ENCODE measurements around the gene ADAMTSL5. TPM values are rescaled to one million over a fixed set of nuclear protein-coding genes. Genes with fewer than 3 reads are reported as not detected.

Gene ADAMTSL5
- total RNA-seq, 2 experiments from 2014 or later, result 0.34 TPM; not detected in 1

- POLR2A ChIA-PET, result no interaction called here
- no peaks in the 10 kb centered on the region for H4K20me1 ChIP-seq (ENCODE audit: insufficient read depth, low read length)
- DNase-seq (ENCODE audit: low spot score), result no peak
- H3K9me3 ChIP-seq (ENCODE audit: low read length), result no peaks in the 10 kb centered on the region
- H3K79me2 ChIP-seq (ENCODE audit: insufficient read depth, low read depth, low read length), result no peaks in the 10 kb centered on the region
- H2AFZ ChIP-seq (ENCODE audit: low read length), result peak within 1 kb of the TSS; percentile 61
- peak within 1 kb of the TSS; percentile 82 for H3K4me2 ChIP-seq (ENCODE audit: low read length)
- H3K9me2 ChIP-seq (ENCODE audit: insufficient read depth, low read length), result no peaks in the 10 kb centered on the region
- H3K27ac ChIP-seq (ENCODE audit: low read depth, low read length, poor library complexity, severe bottlenecking), result peak within 1 kb of the TSS; percentile 34
- CTCF ChIA-PET (ENCODE audit: unreplicated experiment), result interaction anchor here (0.6 kb wide), 1 partner anchor 328 kb away, joined by 4 read pairs; no protein-coding TSS in a partner anchor
- peaks cover 16% of the 10 kb centered on the region for H3K4me1 ChIP-seq (ENCODE audit: insufficient read depth, low read length, poor library complexity, severe bottlenecking)
- TF ChIP-seq CTCF (conservative IDR thresholded peaks at IDR 0.05; ENCODE audit: low read length), result no peak
- no peak for TF ChIP-seq EZH2phosphoT487 (IDR thresholded peaks at IDR 0.05; ENCODE audit: borderline replicate concordance, low read depth, low read length)
- H3K4me3 ChIP-seq (ENCODE audit: low read depth, low read length, poor library complexity, severe bottlenecking), result peak within 1 kb of the TSS; percentile 68
- no TSS peak for BruUV-seq (replicated peaks)
- intact Hi-C loops (cut with micrococcal nuclease; ENCODE audit: unreplicated experiment), result no loop called here
- no peaks in the 10 kb centered on the region for H3K36me3 ChIP-seq (ENCODE audit: insufficient read depth, low read length)
These were observed 21.5 kb downstream of the ADAMTSL5 start, which contains the start of gene REEP6 for GRCh38 chr19:1491114-1491848. TSS of gene REEP6 (plus strand) at chr19:1491181. CDS start at chr19:1491270, 89 bp downstream.

GRCh38 chr19:1490311-1491113 is 22.3 kb downstream of the ADAMTSL5 start, which contains the start of gene PCSK4:
TSS of gene PCSK4 (minus strand) at chr19:1490350. CDS start at chr19:1490346, 4 bp downstream.
- H3K9me3 ChIP-seq (ENCODE audit: low read length), result no peaks in the 10 kb centered on the region
- TF ChIP-seq CTCF (conservative IDR thresholded peaks at IDR 0.05; ENCODE audit: low read length) (no peak), EZH2phosphoT487 (IDR thresholded peaks at IDR 0.05; ENCODE audit: borderline replicate concordance, low read depth, low read length) (no peak)
- DNase-seq (ENCODE audit: low spot score), result peak; percentile 98
- ChIA-PET CTCF (ENCODE audit: unreplicated experiment) (interaction anchor here (0.6 kb wide), 1 partner anchor 328 kb away, joined by 4 read pairs; no protein-coding TSS in a partner anchor), POLR2A (interaction anchor here (0.6 kb wide), 1 partner anchor 58 kb away, joined by 3 read pairs; no protein-coding TSS in a partner anchor)
- peak within 1 kb of the TSS; percentile 82 for H3K4me2 ChIP-seq (ENCODE audit: low read length)
- H3K79me2 ChIP-seq (ENCODE audit: insufficient read depth, low read depth, low read length), result no peaks in the 10 kb centered on the region
- peak within 1 kb of the TSS; percentile 61 for H2AFZ ChIP-seq (ENCODE audit: low read length)
- peak within 1 kb of the TSS; percentile 34 for H3K27ac ChIP-seq (ENCODE audit: low read depth, low read length, poor library complexity, severe bottlenecking)
- no peaks in the 10 kb centered on the region for H3K9me2 ChIP-seq (ENCODE audit: insufficient read depth, low read length)
- H3K4me3 ChIP-seq (ENCODE audit: low read depth, low read length, poor library complexity, severe bottlenecking), result peak within 1 kb of the TSS; percentile 68
- BruUV-seq (replicated peaks), result no TSS peak
- no peaks in the 10 kb centered on the region for H4K20me1 ChIP-seq (ENCODE audit: insufficient read depth, low read length)
- peaks cover 16% of the 10 kb centered on the region for H3K4me1 ChIP-seq (ENCODE audit: insufficient read depth, low read length, poor library complexity, severe bottlenecking)
- intact Hi-C loops (cut with micrococcal nuclease; ENCODE audit: unreplicated experiment), result no loop called here
- no peaks in the 10 kb centered on the region for H3K36me3 ChIP-seq (ENCODE audit: insufficient read depth, low read length)
